ENCODE data around the gene THRA.
A peak's percentile ranks its signal among the peaks of the same experiment; 100 is the strongest.
"Not testable (repeated sequence)": the region's sequence is repeated elsewhere in the genome, so short reads cannot be mapped to it uniquely, and the experiment has no call there.

The THRA gene

GRCh38 chr17:40121181-40122135 lies 58.7 kb downstream of the THRA start, which contains the start of gene MSL1:
MSL1 (plus strand) TSS chr17:40121971; CDS start chr17:40122613, 642 bp downstream.
- peak; percentile 85 for DNase-seq

- peak; percentile 55 for DNase-seq
Measured at GRCh38 chr17:40122136-40122998, 59.6 kb downstream of the THRA start.

GRCh38 chr17:40122999-40123810 lies 60.4 kb downstream of the THRA start:
- DNase-seq, result peak; percentile 54

GRCh38 chr17:40123811-40124114 lies 61.0 kb downstream of the THRA start:
- DNase-seq, result no peak

- DNase-seq, result peak; percentile 36
Measured at GRCh38 chr17:40124279-40125141, 61.7 kb downstream of the THRA start.

- DNase-seq, result no peak
Measured at GRCh38 chr17:40129498-40129897, 66.7 kb downstream of the THRA start.

- DNase-seq, result no peak
Measured at GRCh38 chr17:40130352-40131042, 67.7 kb downstream of the THRA start.

GRCh38 chr17:40134184-40134583 lies 71.4 kb downstream of the THRA start:
- no peak for DNase-seq

- no peak for DNase-seq
Measured at GRCh38 chr17:40135817-40136216, 73.1 kb downstream of the THRA start.

GRCh38 chr17:40139566-40140058 lies 76.8 kb downstream of the THRA start:
- DNase-seq, result no peak

- DNase-seq, result not testable (repeated sequence)
Measured at GRCh38 chr17:40143166-40143565, 80.4 kb downstream of the THRA start.
